GM10248 (cell line): Measurements from ENCODE around the gene NT5C3A.

Experiments used
- CTCF ChIA-PET: fragments of 300-600 bp; sonication (Branson Sonifier 250); formaldehyde crosslinking; extraction: SDS; loops from one replicate; lab custom pipeline; 2021; ENCODE audit warnings: antibody characterized with exemption; lab: Yijun Ruan, JAX
- POLR2A ChIA-PET: fragments of 350-650 bp; sonication (Branson Sonifier 250); formaldehyde crosslinking; extraction: SDS; loops from one replicate; lab custom pipeline; 2020; ENCODE audit warnings: antibody characterized with exemption; lab: Yijun Ruan, JAX
- DNase-seq: peaks from one replicate; pipeline ENCODE4 v3.0.0; 2012; ENCODE audit errors: extremely low spot score
- TF ChIP-seq, protein P1 (sequence below): IDR thresholded peaks from 2 replicates; pipeline ENCODE4 v1.5.1; 2012; ENCODE audit warnings: mild to moderate bottlenecking, low read depth; ENCODE audit errors: extremely low read depth, missing control alignments, control extremely low read depth

NT5C3A gene

DNA sequence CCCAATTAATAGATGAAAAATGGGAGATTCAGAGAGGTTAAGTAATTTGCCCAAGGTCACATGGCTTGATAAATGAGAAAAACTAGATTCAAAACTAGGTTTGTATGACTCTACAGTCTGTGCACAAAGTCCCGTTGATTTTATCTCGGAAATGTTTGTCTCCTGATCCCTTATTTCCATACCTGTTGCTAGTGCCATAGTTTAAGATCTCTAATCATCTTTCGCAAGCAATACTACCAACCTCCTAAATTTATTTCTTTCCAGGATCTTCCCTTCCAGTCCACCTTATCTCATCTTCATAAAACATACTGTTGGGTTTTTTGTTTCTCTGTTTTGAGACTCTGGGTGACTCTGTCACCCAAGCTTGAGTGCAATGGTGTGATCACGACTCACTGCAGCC, 2.9 kb downstream of the NT5C3A start:
- TF ChIP-seq, protein P1, sequence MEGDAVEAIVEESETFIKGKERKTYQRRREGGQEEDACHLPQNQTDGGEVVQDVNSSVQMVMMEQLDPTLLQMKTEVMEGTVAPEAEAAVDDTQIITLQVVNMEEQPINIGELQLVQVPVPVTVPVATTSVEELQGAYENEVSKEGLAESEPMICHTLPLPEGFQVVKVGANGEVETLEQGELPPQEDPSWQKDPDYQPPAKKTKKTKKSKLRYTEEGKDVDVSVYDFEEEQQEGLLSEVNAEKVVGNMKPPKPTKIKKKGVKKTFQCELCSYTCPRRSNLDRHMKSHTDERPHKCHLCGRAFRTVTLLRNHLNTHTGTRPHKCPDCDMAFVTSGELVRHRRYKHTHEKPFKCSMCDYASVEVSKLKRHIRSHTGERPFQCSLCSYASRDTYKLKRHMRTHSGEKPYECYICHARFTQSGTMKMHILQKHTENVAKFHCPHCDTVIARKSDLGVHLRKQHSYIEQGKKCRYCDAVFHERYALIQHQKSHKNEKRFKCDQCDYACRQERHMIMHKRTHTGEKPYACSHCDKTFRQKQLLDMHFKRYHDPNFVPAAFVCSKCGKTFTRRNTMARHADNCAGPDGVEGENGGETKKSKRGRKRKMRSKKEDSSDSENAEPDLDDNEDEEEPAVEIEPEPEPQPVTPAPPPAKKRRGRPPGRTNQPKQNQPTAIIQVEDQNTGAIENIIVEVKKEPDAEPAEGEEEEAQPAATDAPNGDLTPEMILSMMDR = no peak
- CTCF ChIA-PET = interaction anchor here (0.7 kb wide), 1 partner anchor 116 kb away, joined by 3 read pairs; no protein-coding TSS in a partner anchor
- POLR2A ChIA-PET = no interaction called here
- no peak for DNase-seq

- CTCF ChIA-PET = interaction anchor here (1.6 to 4.8 kb wide), 5 partner anchors 7 to 209 kb away, joined by 4 to 22 read pairs (median 19); partner anchors contain the start of gene NT5C3A
- TF ChIP-seq, protein P1 = no peak
- no peak for DNase-seq
- POLR2A ChIA-PET = interaction anchor here (0.7 kb wide), 1 partner anchor 150 kb away, joined by 3 read pairs; no protein-coding TSS in a partner anchor
These were observed 7.4 kb downstream of the NT5C3A start for GRCh38 chr7:33055158-33055557.

GRCh38 chr7:33054261-33054964, 8.2 kb downstream of the NT5C3A start:
- CTCF ChIA-PET = interaction anchor here (1.6 to 4.8 kb wide), 6 partner anchors 8 to 254 kb away, joined by 4 to 22 read pairs (median 16); partner anchors contain the start of gene NT5C3A
- no peak for DNase-seq
- POLR2A ChIA-PET = no interaction called here

GRCh38 chr7:33053721-33054120, 8.9 kb downstream of the NT5C3A start:
- ChIA-PET POLR2A (interaction anchor here (1.8 kb wide), 1 partner anchor 9 kb away, joined by 6 read pairs; the partner anchor contains the start of gene NT5C3A), CTCF (interaction anchor here (1.4 to 4.8 kb wide), 7 partner anchors 9 to 253 kb away, joined by 4 to 22 read pairs (median 14); partner anchors contain the start of gene NT5C3A)

More at GRCh38 chr7:33054261-33054964, 8.2 kb downstream of the NT5C3A start:
- TF ChIP-seq, protein P1 = no peak

DNA sequence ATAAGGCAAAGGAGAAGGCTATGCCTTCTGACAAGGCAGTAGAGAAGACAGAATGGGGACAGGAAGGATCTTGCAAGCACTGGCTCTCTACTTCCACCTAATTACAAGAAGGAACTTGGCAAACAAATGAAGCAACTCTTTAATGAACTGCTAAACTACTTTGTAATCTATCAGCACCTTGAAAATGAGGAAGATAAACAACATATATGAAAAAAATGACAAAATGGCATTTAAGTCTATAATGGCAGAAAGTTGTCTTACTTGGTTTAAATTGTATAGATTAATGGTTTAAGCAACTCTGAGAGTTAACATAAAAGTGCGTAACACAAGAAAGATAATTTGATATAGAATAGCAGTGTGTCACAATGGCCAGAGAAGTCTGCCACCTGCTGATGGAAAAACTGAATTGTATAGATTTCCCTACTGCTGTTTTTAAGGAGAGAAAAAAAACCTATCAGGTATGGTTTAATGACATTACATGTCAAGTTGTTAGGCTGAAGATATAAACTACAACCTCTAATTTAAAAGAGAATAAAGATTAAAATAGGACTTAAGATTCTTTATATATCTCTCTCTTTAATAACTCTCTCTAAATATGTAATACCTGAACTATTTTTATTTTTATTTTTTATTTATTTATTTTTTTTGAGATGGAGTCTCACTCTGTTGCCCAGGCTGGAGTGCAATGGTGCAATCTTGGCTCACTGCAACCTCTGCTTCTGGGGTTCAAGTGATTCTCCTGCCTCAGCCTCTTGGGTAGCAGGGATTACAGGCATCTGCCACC, 11.8 kb downstream of the NT5C3A start:
- CTCF ChIA-PET = interaction anchor here (1.0 to 1.3 kb wide), 2 partner anchors 86 to 249 kb away, joined by 3 to 9 read pairs; no protein-coding TSS in a partner anchor
- TF ChIP-seq, protein P1 = peak; percentile 59
- POLR2A ChIA-PET = interaction anchor here (0.6 to 1.5 kb wide), 2 partner anchors 10 kb away, joined by 3 to 4 read pairs; no protein-coding TSS in a partner anchor
- peak; percentile 25 for DNase-seq

More at GRCh38 chr7:33053721-33054120, 8.9 kb downstream of the NT5C3A start:
- TF ChIP-seq, protein P1 = no peak
- no peak for DNase-seq

GRCh38 chr7:33048704-33049103, 13.9 kb downstream of the NT5C3A start:
- POLR2A ChIA-PET = no interaction called here
- DNase-seq = no peak
- CTCF ChIA-PET = interaction anchor here (0.9 to 2.3 kb wide), 6 partner anchors 8 to 293 kb away, joined by 3 to 14 read pairs (median 8); partner anchors contain the start of gene NT5C3A
- TF ChIP-seq, protein P1 = no peak
